IPS-15b (cell line): ENCODE results near the gene LRRC70.

Experiments used
- H3K27me3 ChIP-seq: one replicate; pipeline ENCODE4 v1.6.1; 2013; ENCODE audit warnings: low read length; ENCODE audit not compliant: control insufficient read depth, insufficient read depth
- H3K36me3 ChIP-seq: one replicate; pipeline ENCODE4 v1.6.1; 2013; ENCODE audit warnings: low read length; ENCODE audit not compliant: control insufficient read depth, insufficient read depth
- H3K4me1 ChIP-seq: one replicate; pipeline ENCODE4 v1.6.1; 2013; ENCODE audit warnings: mild to moderate bottlenecking, low read length; ENCODE audit not compliant: control insufficient read depth, insufficient read depth
- H3K4me3 ChIP-seq: one replicate; pipeline ENCODE4 v1.5.1; 2013; ENCODE audit warnings: low read depth, low read length
- H3K9ac ChIP-seq: one replicate; pipeline ENCODE4 v1.6.1; 2013; ENCODE audit warnings: low read depth, mild to moderate bottlenecking, low read length
- H3K9me3 ChIP-seq: one replicate; pipeline ENCODE4 v1.6.1; 2013; ENCODE audit warnings: mild to moderate bottlenecking, low read length; ENCODE audit not compliant: control insufficient read depth, insufficient read depth

LRRC70 gene

DNA sequence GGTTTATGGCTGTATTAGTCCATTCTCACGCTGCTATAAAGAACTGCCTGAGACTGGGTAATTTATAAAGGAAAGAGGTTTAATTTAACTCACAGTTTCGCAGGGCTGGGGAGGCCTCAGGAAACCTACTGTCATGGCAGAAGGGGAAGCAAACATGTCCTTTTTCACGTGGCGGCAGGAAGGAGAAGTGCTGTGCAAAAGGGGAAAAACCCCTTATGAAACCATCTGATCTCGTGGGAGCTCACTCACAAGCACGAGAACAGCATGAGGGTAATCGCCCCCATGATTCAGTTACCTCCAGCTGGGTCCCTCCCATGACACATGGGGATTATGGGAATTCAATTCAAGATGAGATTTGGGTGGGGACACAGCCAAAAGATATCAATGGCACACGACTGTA is 13.9 kb downstream of the LRRC70 start:
- Histone ChIP-seq H3K4me1 (peaks cover 10% of the 10 kb centered on the region), H3K36me3 (peaks cover 5% of the 10 kb centered on the region), H3K9ac (no peak overlapping the region), H3K27me3 (no peaks in the 10 kb centered on the region), H3K9me3 (no peaks in the 10 kb centered on the region), H3K4me3 (no peak overlapping the region)

- Histone ChIP-seq H3K9ac (no peak overlapping the region), H3K36me3 (peaks cover 5% of the 10 kb centered on the region), H3K27me3 (no peaks in the 10 kb centered on the region), H3K4me1 (peaks cover 10% of the 10 kb centered on the region), H3K4me3 (no peak overlapping the region), H3K9me3 (no peaks in the 10 kb centered on the region)
Measured at GRCh38 chr5:62593331-62593730, 14.7 kb downstream of the LRRC70 start.

- H3K4me3 ChIP-seq: no peak overlapping the region
- H3K4me1 ChIP-seq: peaks cover 10% of the 10 kb centered on the region
- no peaks in the 10 kb centered on the region for H3K9me3 ChIP-seq
- peaks cover 5% of the 10 kb centered on the region for H3K36me3 ChIP-seq
- no peaks in the 10 kb centered on the region for H3K27me3 ChIP-seq
- H3K9ac ChIP-seq: no peak overlapping the region
Measured at GRCh38 chr5:62594364-62594984, 15.9 kb downstream of the LRRC70 start.

DNA sequence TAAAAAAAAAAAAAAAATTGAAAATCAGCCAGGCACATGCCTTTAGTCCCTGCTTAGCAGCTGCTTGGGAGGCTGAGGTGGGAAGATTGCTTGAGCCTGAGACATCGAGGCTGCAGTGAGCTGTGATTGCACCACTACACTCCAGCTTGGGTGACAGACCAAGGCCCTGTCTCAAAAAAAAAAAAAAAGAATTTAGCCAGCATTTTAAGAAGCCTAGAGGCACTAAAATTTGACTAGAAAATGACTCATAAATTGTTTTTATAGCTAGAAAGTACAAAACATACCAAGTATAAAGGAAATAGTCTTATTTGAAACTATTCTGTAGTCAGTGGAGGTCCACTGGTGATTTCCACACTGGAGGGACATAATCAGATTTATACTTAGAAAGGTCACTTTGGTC is 17.5 kb downstream of the LRRC70 start:
- H3K9me3 ChIP-seq: no peaks in the 10 kb centered on the region
- no peaks in the 10 kb centered on the region for H3K27me3 ChIP-seq
- H3K4me1 ChIP-seq: peaks cover 10% of the 10 kb centered on the region
- no peak overlapping the region for H3K4me3 ChIP-seq
- no peak overlapping the region for H3K9ac ChIP-seq
- H3K36me3 ChIP-seq: peaks cover 5% of the 10 kb centered on the region

DNA sequence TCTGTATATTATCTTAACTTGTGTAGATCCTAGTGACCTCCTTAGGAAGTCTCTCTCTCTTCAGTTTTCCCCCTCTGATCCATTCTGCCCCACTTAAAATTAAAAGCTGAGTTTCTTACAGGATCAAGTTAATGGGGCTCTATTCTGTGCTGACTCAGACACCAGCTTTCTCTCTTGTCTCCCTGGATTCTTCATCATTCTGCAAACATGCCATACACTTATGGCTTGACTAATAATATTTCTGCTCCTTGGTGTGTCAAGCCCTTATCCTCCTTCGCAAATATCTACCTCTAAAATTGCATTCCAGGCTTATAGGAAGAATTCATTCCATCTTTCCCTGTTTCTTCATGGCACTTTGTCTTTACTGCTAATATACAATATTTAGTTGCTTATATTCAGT is 18.1 kb downstream of the LRRC70 start:
- H3K4me1 ChIP-seq: peaks cover 10% of the 10 kb centered on the region
- H3K4me3 ChIP-seq: no peak overlapping the region
- no peaks in the 10 kb centered on the region for H3K9me3 ChIP-seq
- peaks cover 1% of the 10 kb centered on the region for H3K36me3 ChIP-seq
- H3K9ac ChIP-seq: no peak overlapping the region
- H3K27me3 ChIP-seq: no peaks in the 10 kb centered on the region

DNA sequence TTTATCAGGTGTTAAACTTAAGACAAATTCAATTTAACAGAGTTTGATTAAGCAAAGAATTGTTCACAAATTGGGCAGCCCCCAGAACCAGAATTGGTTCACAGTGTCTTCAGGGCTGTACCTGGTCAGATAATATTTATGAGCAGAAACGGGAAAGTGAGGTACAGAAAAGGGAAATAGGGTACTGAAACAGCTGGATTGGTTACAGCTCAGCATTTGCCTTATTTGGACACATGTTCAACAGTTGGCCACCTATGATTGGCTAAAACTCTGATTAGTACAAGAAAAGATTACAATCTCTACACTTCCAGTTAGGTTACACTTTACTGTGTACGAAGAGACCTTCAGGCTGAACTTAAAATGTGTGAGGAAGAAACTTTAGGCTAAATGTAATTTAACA is 18.7 kb downstream of the LRRC70 start:
- Histone ChIP-seq H3K4me3 (no peak overlapping the region), H3K9me3 (no peaks in the 10 kb centered on the region), H3K27me3 (no peaks in the 10 kb centered on the region), H3K4me1 (peaks cover 10% of the 10 kb centered on the region), H3K36me3 (no peaks in the 10 kb centered on the region), H3K9ac (no peak overlapping the region)

DNA sequence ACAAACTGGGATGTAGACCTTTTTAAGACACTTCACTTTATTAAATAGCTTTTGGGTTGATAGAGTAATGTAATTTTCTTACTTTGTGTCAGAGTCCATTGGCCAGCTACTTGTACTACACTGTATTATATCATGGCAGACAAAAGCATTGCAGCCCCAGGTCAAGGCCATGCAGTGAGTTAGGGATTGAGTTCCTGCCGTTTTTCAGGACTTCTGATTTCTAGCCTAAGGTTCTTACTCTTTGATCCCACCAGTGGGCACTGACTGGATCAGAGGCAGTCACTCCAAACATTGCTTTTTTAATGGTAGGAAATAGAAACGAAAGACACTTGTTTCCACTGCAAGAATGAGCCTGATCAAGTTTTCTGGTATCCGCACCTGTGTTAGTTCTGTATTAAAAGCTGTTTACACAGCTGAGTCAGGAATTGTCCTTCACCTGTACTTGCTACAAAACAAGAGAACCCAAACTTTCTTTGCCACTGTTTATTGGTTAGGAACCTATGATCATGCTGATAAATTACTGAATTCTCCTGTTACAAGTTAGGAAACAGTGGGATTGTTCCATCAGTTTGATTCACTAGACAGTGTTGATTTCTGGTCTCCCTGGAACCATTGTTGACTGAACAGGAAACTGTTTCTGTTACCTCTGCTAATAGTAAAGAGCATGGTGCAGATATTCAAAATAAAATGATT is 22.1 kb downstream of the LRRC70 start:
- no peak overlapping the region for H3K9ac ChIP-seq
- H3K4me1 ChIP-seq: no peaks in the 10 kb centered on the region
- H3K9me3 ChIP-seq: no peaks in the 10 kb centered on the region
- H3K27me3 ChIP-seq: no peaks in the 10 kb centered on the region
- no peaks in the 10 kb centered on the region for H3K36me3 ChIP-seq
- no peak overlapping the region for H3K4me3 ChIP-seq

GRCh38 chr5:62603934-62604333 is 25.3 kb downstream of the LRRC70 start:
- Histone ChIP-seq H3K4me1 (no peaks in the 10 kb centered on the region), H3K36me3 (no peaks in the 10 kb centered on the region), H3K27me3 (no peaks in the 10 kb centered on the region), H3K4me3 (no peak overlapping the region), H3K9me3 (no peaks in the 10 kb centered on the region), H3K9ac (no peak overlapping the region)

DNA sequence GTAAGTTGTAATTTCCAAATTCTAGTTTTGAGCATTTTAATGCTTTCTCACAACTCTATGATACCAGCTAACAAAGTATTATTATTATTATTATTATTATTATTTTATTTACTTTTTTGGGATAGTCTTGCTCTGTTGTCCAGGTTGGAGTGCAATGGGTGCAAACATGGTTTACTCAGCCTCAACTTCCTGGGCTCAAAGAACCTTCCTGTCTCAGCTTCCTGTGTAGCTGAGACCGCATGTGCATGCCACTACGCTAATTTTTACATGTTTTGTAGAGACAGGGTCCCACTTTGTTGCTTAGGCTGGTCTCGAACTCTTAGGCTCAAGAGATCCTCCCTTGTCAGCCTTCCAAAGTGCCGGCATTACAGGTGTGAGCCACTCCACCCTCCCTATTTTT is 27.0 kb downstream of the LRRC70 start:
- Histone ChIP-seq H3K9ac (no peak overlapping the region), H3K4me1 (no peaks in the 10 kb centered on the region), H3K36me3 (no peaks in the 10 kb centered on the region), H3K9me3 (no peaks in the 10 kb centered on the region), H3K4me3 (no peak overlapping the region), H3K27me3 (no peaks in the 10 kb centered on the region)

DNA sequence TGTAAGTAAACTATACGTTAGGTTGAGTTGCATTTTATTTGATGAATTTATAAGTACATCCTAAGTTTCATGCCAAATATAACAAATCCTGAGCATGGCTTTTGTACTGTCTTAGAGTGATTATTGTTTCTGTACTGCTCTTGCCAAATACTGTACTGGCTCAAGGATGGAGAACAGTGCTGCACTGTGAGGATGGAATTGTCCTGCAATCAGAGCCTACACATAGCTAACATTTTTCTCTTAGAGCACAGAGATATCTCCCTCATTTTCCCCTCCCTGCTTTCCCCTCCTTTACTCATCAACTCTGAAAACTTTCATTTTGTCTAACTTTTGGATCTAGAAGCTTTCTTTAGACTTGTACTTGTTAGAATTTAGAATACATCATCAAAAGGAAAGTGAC is 28.3 kb downstream of the LRRC70 start:
- H3K4me1 ChIP-seq: no peaks in the 10 kb centered on the region
- no peaks in the 10 kb centered on the region for H3K27me3 ChIP-seq
- H3K36me3 ChIP-seq: no peaks in the 10 kb centered on the region
- H3K9me3 ChIP-seq: no peaks in the 10 kb centered on the region
- no peak overlapping the region for H3K4me3 ChIP-seq
- H3K9ac ChIP-seq: no peak overlapping the region

DNA sequence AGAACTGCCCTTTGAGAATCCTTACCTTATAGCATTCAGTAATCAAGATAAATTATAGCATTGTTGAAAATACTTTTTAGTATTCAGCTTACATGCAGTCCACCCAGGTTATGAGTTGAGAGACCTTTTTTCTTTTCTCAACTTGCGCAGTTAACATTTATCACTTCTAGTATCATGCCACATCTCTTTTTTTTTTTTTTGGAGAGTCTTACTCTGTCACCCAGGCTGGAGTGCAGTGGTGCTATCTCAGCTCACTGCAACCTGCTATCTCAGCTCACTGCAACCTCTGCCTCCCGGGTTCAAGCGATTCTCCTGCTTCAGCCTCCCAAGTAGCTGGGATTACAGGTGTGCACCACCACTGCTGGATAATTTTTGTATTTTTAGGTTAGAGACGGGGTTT is 29.0 kb downstream of the LRRC70 start:
- no peaks in the 10 kb centered on the region for H3K36me3 ChIP-seq
- H3K27me3 ChIP-seq: no peaks in the 10 kb centered on the region
- H3K9ac ChIP-seq: no peak overlapping the region
- no peak overlapping the region for H3K4me3 ChIP-seq
- no peaks in the 10 kb centered on the region for H3K9me3 ChIP-seq
- H3K4me1 ChIP-seq: no peaks in the 10 kb centered on the region
